ENCODE data around the gene ZWILCH. TPM values are rescaled to one million over a fixed set of nuclear protein-coding genes. Genes with fewer than 3 reads are reported as not detected.

The ZWILCH gene
- total RNA-seq, 1 donor from 2014 or later: 2.3 TPM

- H3K4me3 ChIP-seq: no peak overlapping the region
- no peaks in the 10 kb centered on the region for H3K27me3 ChIP-seq
- no peaks in the 10 kb centered on the region for H3K4me1 ChIP-seq
- intact Hi-C loops (cut with DNase I): no loop called here
- no peaks in the 10 kb centered on the region for H3K9me3 ChIP-seq
- H3K36me3 ChIP-seq: peaks cover 3 to 6% of the 10 kb centered on the region in 2 donors
- TF ChIP-seq CTCF (IDR thresholded peaks at IDR 0.05): no peak
- no peak overlapping the region for H3K27ac ChIP-seq
- no peak for DNase-seq (ENCODE audit: low spot score in 2 of 2)
Measured at GRCh38 chr15:66545255-66545654, 40.1 kb downstream of the ZWILCH start.

GRCh38 chr15:66555685-66556084, 50.6 kb downstream of the ZWILCH start:
- intact Hi-C loops (cut with DNase I): no loop called here
- H3K9me3 ChIP-seq: peaks cover 0 to 4% of the 10 kb centered on the region in 2 donors
- no peak for DNase-seq (ENCODE audit: low spot score in 2 of 2)
- no peaks in the 10 kb centered on the region for H3K36me3 ChIP-seq
- no peak overlapping the region for H3K27ac ChIP-seq
- H3K4me1 ChIP-seq: no peaks in the 10 kb centered on the region
- no peaks in the 10 kb centered on the region for H3K27me3 ChIP-seq
- no peak overlapping the region for H3K4me3 ChIP-seq
- TF ChIP-seq CTCF (IDR thresholded peaks at IDR 0.05): no peak

GRCh38 chr15:66558271-66558670, 53.1 kb downstream of the ZWILCH start:
- no peak for TF ChIP-seq CTCF (IDR thresholded peaks at IDR 0.05)
- Histone ChIP-seq H3K9me3 (peaks cover 0 to 4% of the 10 kb centered on the region in 2 donors), H3K36me3 (no peaks in the 10 kb centered on the region), H3K27me3 (no peaks in the 10 kb centered on the region), H3K4me1 (no peaks in the 10 kb centered on the region), H3K27ac (no peak overlapping the region), H3K4me3 (no peak overlapping the region)
- no peak for DNase-seq (ENCODE audit: low spot score in 2 of 2)
- intact Hi-C loops (cut with DNase I): no loop called here

GRCh38 chr15:66560856-66561525, 55.9 kb downstream of the ZWILCH start:
- DNase-seq (ENCODE audit: low spot score in 2 of 2): no peak
- TF ChIP-seq CTCF (IDR thresholded peaks at IDR 0.05): no peak

GRCh38 chr15:66563126-66563525, 58.0 kb downstream of the ZWILCH start:
- H3K27me3 ChIP-seq: no peaks in the 10 kb centered on the region
- no peak overlapping the region for H3K4me3 ChIP-seq
- no peaks in the 10 kb centered on the region for H3K9me3 ChIP-seq
- no peaks in the 10 kb centered on the region for H3K36me3 ChIP-seq
- intact Hi-C loops (cut with DNase I): no loop called here
- no peak overlapping the region for H3K27ac ChIP-seq
- no peak for TF ChIP-seq CTCF (IDR thresholded peaks at IDR 0.05)
- no peak for DNase-seq (ENCODE audit: low spot score in 2 of 2)
- no peaks in the 10 kb centered on the region for H3K4me1 ChIP-seq

More at GRCh38 chr15:66560856-66561525, 55.9 kb downstream of the ZWILCH start:
- no peak overlapping the region for H3K4me3 ChIP-seq
- no peaks in the 10 kb centered on the region for H3K4me1 ChIP-seq
- H3K9me3 ChIP-seq: peaks cover 0 to under 1% of the 10 kb centered on the region in 2 donors
- intact Hi-C loops (cut with DNase I): no loop called here
- no peaks in the 10 kb centered on the region for H3K27me3 ChIP-seq
- no peak overlapping the region for H3K27ac ChIP-seq
- no peaks in the 10 kb centered on the region for H3K36me3 ChIP-seq
